Naive thymus-derived CD8-positive, alpha-beta T cell (primary cell): ENCODE results near the gene TBC1D22A. TPM values are rescaled to one million over a fixed set of nuclear protein-coding genes. Genes with fewer than 3 reads are reported as not detected.

Experiments used
- ATAC-seq, 2 donors: fragments of 150-1000 bp; cut with Tn5 transposase in 1 of 2; sonication (Bioruptor Pico), chemical (Tn5 transposase) in 1 of 2; 1 replicate in 1 of 2; 2 replicates in 1 of 2; pipeline ENCODE4 v1.10.0; 2021; ENCODE audit warnings: mild to moderate bottlenecking in 2 of 2, moderate library complexity in 2 of 2
- POLR2A ChIA-PET: fragments of 350-600 bp; sonication (Branson Sonifier 250); formaldehyde crosslinking; loops from one replicate; lab custom pipeline; 2021; ENCODE audit warnings: antibody characterized with exemption; lab: Charles Lee
- DNase-seq, 10 donors: peaks; one replicate each; pipeline versions ENCODE4 v3.0.0 to v3.0.0-alpha.2; 2020 to 2022
- H3K27ac Mint-ChIP-seq, 10 donors: one replicate each; pipeline ENCODE4 v1.8.0; 2020 to 2022; ENCODE audit warnings: mild to moderate bottlenecking in 10 of 10, mixed read lengths in 10 of 10, moderate library complexity in 4 of 10, inconsistent platforms in 1 of 10
- H3K27me3 Mint-ChIP-seq, 5 donors: one replicate each; pipeline ENCODE4 v1.8.0; 2021 to 2022; ENCODE audit warnings: mixed read lengths in 5 of 5
- H3K36me3 Mint-ChIP-seq, 3 donors: one replicate each; pipeline ENCODE4 v1.8.0; 2020 to 2022; ENCODE audit warnings: mixed read lengths in 3 of 3, mild to moderate bottlenecking in 2 of 3, inconsistent platforms in 1 of 3
- H3K4me1 Mint-ChIP-seq, 4 donors: one replicate each; pipeline ENCODE4 v1.8.0; 2021 to 2022; ENCODE audit warnings: mixed read lengths in 4 of 4
- H3K4me3 Mint-ChIP-seq, 10 donors: one replicate each; pipeline ENCODE4 v1.8.0; 2020 to 2022; ENCODE audit warnings: mild to moderate bottlenecking in 10 of 10, mixed read lengths in 10 of 10, moderate library complexity in 6 of 10, inconsistent platforms in 1 of 10
- H3K9me3 Mint-ChIP-seq, 9 donors: one replicate each; pipeline ENCODE4 v1.8.0; 2020 to 2022; ENCODE audit warnings: mixed read lengths in 9 of 9, mild to moderate bottlenecking in 3 of 9, inconsistent platforms in 1 of 9, moderate library complexity in 1 of 9
- polyA plus RNA-seq, 3 donors: library from polyadenylated mRNA; unstranded; fragments of 300-500 nt; fragmentation: Illumina TruSeq; gene quantifications; one replicate each; pipeline ENCODE4 v1.2.3, GENCODE V29; 2021
- total RNA-seq, 8 experiments: library from RNA in 2 of 8; stranded (reverse) in 2 of 8; gene quantifications; one replicate each; pipeline ENCODE4 v1.2.3 and lab custom pipeline; 2021 to 2026

Gene TBC1D22A
- total and polyA plus RNA-seq, 5 experiments from 2014 or later: 23.0 to 57.2 (median 24.6) TPM

- peaks cover 0 to 2% (median 0%) of the 10 kb centered on the region in 3 donors for H3K36me3 Mint-ChIP-seq
- DNase-seq: peak in 1 of 10 donors; percentile 30
- H3K4me1 Mint-ChIP-seq: no peaks in the 10 kb centered on the region
- H3K27ac Mint-ChIP-seq: no peak overlapping the region
- H3K9me3 Mint-ChIP-seq: peaks cover 0 to 12% (median 6%) of the 10 kb centered on the region in 9 donors
- ATAC-seq: no peak
- H3K27me3 Mint-ChIP-seq: no peaks in the 10 kb centered on the region
- POLR2A ChIA-PET: no interaction called here
- H3K4me3 Mint-ChIP-seq: no peak overlapping the region
Observed at GRCh38 chr22:47190957-47191670, 428.7 kb downstream of the TBC1D22A start.

GRCh38 chr22:47191671-47192650 is 429.5 kb downstream of the TBC1D22A start:
- no peak overlapping the region for H3K4me3 Mint-ChIP-seq
- no peaks in the 10 kb centered on the region for H3K4me1 Mint-ChIP-seq
- no peaks in the 10 kb centered on the region for H3K36me3 Mint-ChIP-seq
- H3K9me3 Mint-ChIP-seq: peaks cover 0 to 6% (median 0%) of the 10 kb centered on the region in 9 donors
- DNase-seq (peak in 1 of 10 donors; percentile 41), ATAC-seq (no peak)
- peak overlapping the region in 1 of 10 donors; percentile 24 for H3K27ac Mint-ChIP-seq
- POLR2A ChIA-PET: no interaction called here
- H3K27me3 Mint-ChIP-seq: no peaks in the 10 kb centered on the region

- ATAC-seq (peak in 1 of 2 donors; percentile 35), DNase-seq (peak in 2 of 10 donors; percentile 17 to 62)
- no peaks in the 10 kb centered on the region for H3K9me3 Mint-ChIP-seq
- H3K27ac Mint-ChIP-seq: peak overlapping the region in 1 of 10 donors; percentile 44
- no peak overlapping the region for H3K4me3 Mint-ChIP-seq
- POLR2A ChIA-PET: no interaction called here
- H3K36me3 Mint-ChIP-seq: no peaks in the 10 kb centered on the region
- H3K27me3 Mint-ChIP-seq: no peaks in the 10 kb centered on the region
- no peaks in the 10 kb centered on the region for H3K4me1 Mint-ChIP-seq
Observed at GRCh38 chr22:47192651-47193437, 430.4 kb downstream of the TBC1D22A start.

DNA sequence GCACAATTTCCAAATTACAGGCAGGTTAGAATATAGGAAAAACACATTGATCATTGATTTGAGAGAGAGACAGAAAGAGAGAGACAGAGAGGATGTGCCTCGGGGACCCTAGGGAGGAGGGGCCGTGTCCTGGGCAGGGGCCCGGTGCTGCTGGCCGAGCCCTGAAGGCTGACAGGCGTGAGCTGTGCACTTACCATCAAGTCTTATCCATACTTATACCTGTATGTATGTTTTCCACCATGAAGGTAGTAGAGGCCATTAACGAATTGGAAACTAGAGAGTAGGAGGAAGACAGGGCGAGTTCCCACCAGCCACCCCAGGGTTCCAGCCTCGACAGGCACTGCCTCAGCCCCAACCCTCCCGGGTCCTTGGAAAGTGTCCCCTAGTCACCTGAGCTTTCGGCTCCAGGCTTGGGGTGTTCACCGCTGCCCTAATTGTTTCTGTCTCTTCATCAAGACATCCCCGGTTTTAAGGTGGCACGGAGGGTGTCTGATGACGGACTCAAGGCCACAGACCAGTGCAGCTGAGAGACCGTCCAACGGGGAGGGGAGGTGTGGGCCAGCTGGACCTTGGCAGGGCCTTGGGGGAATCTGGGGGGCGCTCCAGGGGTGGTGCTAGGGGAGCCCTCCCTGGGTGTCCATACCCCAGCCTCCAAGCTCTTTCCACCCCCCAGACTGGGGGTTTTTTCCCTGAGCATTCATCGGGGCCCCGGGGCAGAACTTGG is 431.3 kb downstream of the TBC1D22A start:
- Mint-ChIP-seq H3K27ac (peak overlapping the region in 1 of 10 donors; percentile 13), H3K27me3 (no peaks in the 10 kb centered on the region), H3K4me1 (no peaks in the 10 kb centered on the region), H3K4me3 (no peak overlapping the region), H3K9me3 (no peaks in the 10 kb centered on the region), H3K36me3 (no peaks in the 10 kb centered on the region)
- POLR2A ChIA-PET: no interaction called here
- DNase-seq: peak in 2 of 10 donors; percentile 9 to 36
- ATAC-seq: no peak

DNA sequence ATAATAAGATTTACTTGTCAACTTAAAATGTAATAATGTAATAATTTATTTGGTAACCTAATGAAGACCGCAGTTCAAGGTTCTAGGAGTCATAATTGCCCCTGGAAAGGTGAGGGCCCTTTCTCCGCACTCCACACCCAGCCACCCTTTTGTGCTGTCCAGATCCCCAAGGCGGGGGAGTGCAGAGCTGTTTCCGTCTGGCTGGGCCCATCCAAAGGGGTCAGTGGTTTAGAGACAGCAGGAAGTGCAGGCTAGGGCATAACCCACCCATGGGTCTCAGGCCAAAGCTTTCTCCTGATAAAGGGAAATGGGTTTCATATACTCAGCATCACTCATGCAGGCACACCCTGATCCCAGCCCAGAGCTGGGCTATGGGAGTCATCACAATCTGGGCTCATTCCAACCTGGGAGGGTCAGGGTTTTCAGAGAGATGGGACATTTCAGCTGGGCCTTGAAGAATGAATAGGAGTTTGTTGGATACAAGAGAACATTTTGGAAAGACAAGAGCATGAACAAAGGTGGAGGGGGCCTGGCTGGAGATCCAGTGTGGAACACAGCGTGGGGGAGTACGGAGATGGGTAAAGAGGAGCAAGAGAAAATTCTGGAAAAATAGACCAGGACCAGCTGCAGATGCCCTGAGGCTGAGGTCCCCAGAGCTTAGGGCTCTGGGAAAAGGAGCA is 432.2 kb downstream of the TBC1D22A start:
- H3K27ac Mint-ChIP-seq: peak overlapping the region in 2 of 10 donors; percentile 12 to 56
- ATAC-seq: no peak
- DNase-seq: peak in 2 of 10 donors; percentile 4 to 52
- H3K9me3 Mint-ChIP-seq: no peaks in the 10 kb centered on the region
- no peaks in the 10 kb centered on the region for H3K36me3 Mint-ChIP-seq
- no peaks in the 10 kb centered on the region for H3K4me1 Mint-ChIP-seq
- H3K27me3 Mint-ChIP-seq: no peaks in the 10 kb centered on the region
- H3K4me3 Mint-ChIP-seq: no peak overlapping the region
- POLR2A ChIA-PET: no interaction called here

DNA sequence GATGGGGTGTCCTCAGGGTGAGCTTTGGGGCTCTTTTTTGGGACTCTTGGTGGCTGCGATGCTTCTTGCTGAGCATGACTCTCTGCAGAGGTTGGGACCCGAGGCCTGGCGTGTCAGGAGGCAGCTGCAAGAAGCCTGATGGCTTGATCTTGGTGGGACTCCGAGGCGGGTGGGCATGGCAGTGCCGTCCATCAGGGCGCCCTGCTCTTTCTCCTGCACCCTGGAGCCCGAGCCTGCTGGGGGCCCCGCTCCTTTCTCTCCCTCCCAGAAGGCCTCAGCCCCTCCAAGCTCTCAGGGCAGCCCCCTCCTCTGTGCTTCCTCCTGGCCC is 432.7 kb downstream of the TBC1D22A start:
- H3K36me3 Mint-ChIP-seq: no peaks in the 10 kb centered on the region
- ATAC-seq (no peak), DNase-seq (peak in 2 of 10 donors; percentile 10 to 32)
- no peaks in the 10 kb centered on the region for H3K4me1 Mint-ChIP-seq
- no peaks in the 10 kb centered on the region for H3K9me3 Mint-ChIP-seq
- H3K4me3 Mint-ChIP-seq: no peak overlapping the region
- POLR2A ChIA-PET: no interaction called here
- H3K27ac Mint-ChIP-seq: no peak overlapping the region
- H3K27me3 Mint-ChIP-seq: no peaks in the 10 kb centered on the region

- H3K27ac Mint-ChIP-seq: no peak overlapping the region
- DNase-seq (peak in 2 of 10 donors; percentile 7 to 49), ATAC-seq (no peak)
- H3K9me3 Mint-ChIP-seq: no peaks in the 10 kb centered on the region
- H3K4me1 Mint-ChIP-seq: no peaks in the 10 kb centered on the region
- POLR2A ChIA-PET: no interaction called here
- H3K36me3 Mint-ChIP-seq: no peaks in the 10 kb centered on the region
- no peak overlapping the region for H3K4me3 Mint-ChIP-seq
- H3K27me3 Mint-ChIP-seq: peaks cover 0 to 2% (median 0%) of the 10 kb centered on the region in 5 donors
Observed at GRCh38 chr22:47195484-47196165, 433.2 kb downstream of the TBC1D22A start.

DNA sequence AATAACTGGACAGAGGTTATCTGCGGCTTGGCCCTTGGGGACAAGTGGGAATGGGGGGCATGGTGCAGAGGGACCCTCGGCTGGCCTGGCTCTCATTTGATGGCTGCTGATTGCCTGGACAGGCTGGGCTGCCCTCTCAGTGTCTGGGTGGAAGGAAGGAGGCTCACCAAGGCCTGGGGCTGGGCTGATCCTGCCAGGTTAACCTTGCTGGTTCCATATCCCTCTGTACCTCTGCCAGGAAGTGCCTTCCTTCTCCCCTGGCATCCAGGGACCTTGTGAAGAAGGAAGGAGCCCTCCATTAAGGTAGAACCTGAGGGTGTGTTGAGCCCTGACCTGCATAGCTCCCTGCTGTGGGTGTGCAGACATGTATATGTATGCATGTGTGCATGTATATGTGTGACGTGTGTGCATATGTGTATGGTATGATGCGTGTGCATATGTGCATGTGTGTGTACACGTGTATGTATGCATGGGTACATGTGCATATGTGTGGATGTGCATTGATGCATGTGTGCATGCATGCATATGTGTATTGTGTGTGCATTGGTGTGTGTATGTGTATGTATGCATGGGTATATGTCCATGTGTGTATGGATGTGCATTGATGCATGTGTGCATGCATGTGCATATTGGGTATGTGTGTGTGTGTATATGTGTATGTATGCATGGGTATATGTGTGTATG is 433.9 kb downstream of the TBC1D22A start:
- no peak for ATAC-seq
- H3K27me3 Mint-ChIP-seq: peaks cover 0 to 3% (median 0%) of the 10 kb centered on the region in 5 donors
- DNase-seq: peak in 1 of 10 donors; percentile 35

GRCh38 chr22:47196881-47197772 is 434.7 kb downstream of the TBC1D22A start:
- H3K4me3 Mint-ChIP-seq: no peak overlapping the region
- POLR2A ChIA-PET: no interaction called here
- H3K27ac Mint-ChIP-seq: no peak overlapping the region
- DNase-seq: peak in 1 of 10 donors; percentile 13
- ATAC-seq: no peak
- peaks cover 0 to 3% (median 0%) of the 10 kb centered on the region in 5 donors for H3K27me3 Mint-ChIP-seq
- no peaks in the 10 kb centered on the region for H3K9me3 Mint-ChIP-seq
- H3K36me3 Mint-ChIP-seq: no peaks in the 10 kb centered on the region
- no peaks in the 10 kb centered on the region for H3K4me1 Mint-ChIP-seq

More for the DNA sequence above, 433.9 kb downstream of the TBC1D22A start:
- POLR2A ChIA-PET: no interaction called here
- H3K4me3 Mint-ChIP-seq: no peak overlapping the region
- no peaks in the 10 kb centered on the region for H3K4me1 Mint-ChIP-seq
- H3K27ac Mint-ChIP-seq: peak overlapping the region in 1 of 10 donors; percentile 52
- H3K9me3 Mint-ChIP-seq: no peaks in the 10 kb centered on the region
- no peaks in the 10 kb centered on the region for H3K36me3 Mint-ChIP-seq
